Stimulated activated CD8-positive, alpha-beta memory T cell treated with anti-CD3 and anti-CD28 coated beads, Interleukin-12 subunit alpha, Interleukin-12 subunit beta, amount 100 ng/mL, for 24 hours (primary cell): ENCODE results near the gene CDH13.

ENCODE experiments used
- DNase-seq: peaks from one replicate; pipeline ENCODE4 v3.0.0-alpha.2; 2020; ENCODE audit errors: extremely low read depth

CDH13 gene

GRCh38 chr16:83807710-83808572, 1181.2 kb downstream of the CDH13 start, which contains the start of gene HSBP1:
HSBP1 (plus strand) TSS chr16:83807978; CDS start chr16:83808077, 99 bp downstream.
- peak; percentile 82 for DNase-seq

GRCh38 chr16:83808573-83809014, 1181.8 kb downstream of the CDH13 start:
- DNase-seq = no peak

- DNase-seq = no peak
Measured at GRCh38 chr16:83809092-83809491, 1182.3 kb downstream of the CDH13 start.

- no peak for DNase-seq
Measured at GRCh38 chr16:83810901-83811300, 1184.1 kb downstream of the CDH13 start.

- no peak for DNase-seq
Measured at GRCh38 chr16:83813823-83814658, 1187.3 kb downstream of the CDH13 start.

GRCh38 chr16:83814659-83814985, 1187.9 kb downstream of the CDH13 start:
- DNase-seq = no peak

- no peak for DNase-seq
Measured at GRCh38 chr16:83817022-83817421, 1190.3 kb downstream of the CDH13 start.

GRCh38 chr16:83818276-83818675, 1191.5 kb downstream of the CDH13 start:
- no peak for DNase-seq

GRCh38 chr16:83819361-83819760, 1192.6 kb downstream of the CDH13 start:
- no peak for DNase-seq

- peak; percentile 40 for DNase-seq
Measured at GRCh38 chr16:83826146-83826913, 1199.6 kb downstream of the CDH13 start.

- no peak for DNase-seq
Measured at GRCh38 chr16:83830091-83830768, 1203.5 kb downstream of the CDH13 start.

GRCh38 chr16:83830769-83831455, 1204.1 kb downstream of the CDH13 start:
- no peak for DNase-seq

- DNase-seq = no peak
Measured at GRCh38 chr16:83831456-83831987, 1204.8 kb downstream of the CDH13 start.

GRCh38 chr16:83833921-83834320, 1207.2 kb downstream of the CDH13 start:
- no peak for DNase-seq

GRCh38 chr16:83835586-83836566, 1209.1 kb downstream of the CDH13 start:
- no peak for DNase-seq

- no peak for DNase-seq
Measured at GRCh38 chr16:83837566-83837965, 1210.8 kb downstream of the CDH13 start.

- DNase-seq = no peak
Measured at GRCh38 chr16:83838151-83838550, 1211.4 kb downstream of the CDH13 start.

GRCh38 chr16:83839561-83839960, 1212.8 kb downstream of the CDH13 start:
- no peak for DNase-seq

GRCh38 chr16:83840060-83840617, 1213.4 kb downstream of the CDH13 start:
- no peak for DNase-seq
